ENCODE results near the gene MYH15.

DNA sequence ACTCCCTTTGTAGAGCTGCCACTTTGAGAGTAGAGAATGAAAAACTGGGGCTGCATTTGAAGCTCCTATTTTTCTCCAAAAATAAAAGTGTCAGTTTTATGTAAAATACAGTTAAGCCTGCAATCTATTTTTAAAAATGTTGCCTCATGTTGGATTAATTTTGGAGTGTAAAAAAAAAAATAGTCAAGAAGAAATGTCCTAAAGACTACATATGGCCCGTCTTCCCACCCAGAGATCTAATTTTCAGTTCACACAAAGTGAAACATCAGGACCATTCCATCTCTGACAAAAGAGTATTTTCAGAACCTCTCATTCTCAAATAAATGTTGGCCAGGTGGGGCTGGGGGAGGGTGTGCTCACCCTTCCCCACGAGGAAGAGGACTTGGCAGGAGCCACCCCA is 151.4 kb downstream of the MYH15 start:
- TF ChIP-seq, protein P1, sequence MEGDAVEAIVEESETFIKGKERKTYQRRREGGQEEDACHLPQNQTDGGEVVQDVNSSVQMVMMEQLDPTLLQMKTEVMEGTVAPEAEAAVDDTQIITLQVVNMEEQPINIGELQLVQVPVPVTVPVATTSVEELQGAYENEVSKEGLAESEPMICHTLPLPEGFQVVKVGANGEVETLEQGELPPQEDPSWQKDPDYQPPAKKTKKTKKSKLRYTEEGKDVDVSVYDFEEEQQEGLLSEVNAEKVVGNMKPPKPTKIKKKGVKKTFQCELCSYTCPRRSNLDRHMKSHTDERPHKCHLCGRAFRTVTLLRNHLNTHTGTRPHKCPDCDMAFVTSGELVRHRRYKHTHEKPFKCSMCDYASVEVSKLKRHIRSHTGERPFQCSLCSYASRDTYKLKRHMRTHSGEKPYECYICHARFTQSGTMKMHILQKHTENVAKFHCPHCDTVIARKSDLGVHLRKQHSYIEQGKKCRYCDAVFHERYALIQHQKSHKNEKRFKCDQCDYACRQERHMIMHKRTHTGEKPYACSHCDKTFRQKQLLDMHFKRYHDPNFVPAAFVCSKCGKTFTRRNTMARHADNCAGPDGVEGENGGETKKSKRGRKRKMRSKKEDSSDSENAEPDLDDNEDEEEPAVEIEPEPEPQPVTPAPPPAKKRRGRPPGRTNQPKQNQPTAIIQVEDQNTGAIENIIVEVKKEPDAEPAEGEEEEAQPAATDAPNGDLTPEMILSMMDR (IDR thresholded peaks at IDR 0.05) = no peak
- no peak for TF ChIP-seq POLR2AphosphoS5 (IDR thresholded peaks at IDR 0.05)
- TF ChIP-seq POLR2A (IDR thresholded peaks at IDR 0.05) = no peak

Data from breast epithelium (tissue), 3 donors.